ENCODE results near the gene ACTA2. TPM values are rescaled to one million over a fixed set of nuclear protein-coding genes. Genes with fewer than 3 reads are reported as not detected.
A peak's percentile ranks its signal among the peaks of the same experiment; 100 is the strongest.

Gene ACTA2
- total RNA-seq, 6 experiments from 2014 or later, result 112 to 178 (median 164) TPM

GRCh38 chr10:88922041-88922440 is 30.5 kb downstream of the ACTA2 start:
- Mint-ChIP-seq H3K4me1 (ENCODE audit: low read depth) (peaks cover 88% of the 10 kb centered on the region), H3K36me3 (ENCODE audit: low read depth) (peaks cover 56% of the 10 kb centered on the region), H3K27me3 (ENCODE audit: insufficient read depth) (no peaks in the 10 kb centered on the region), H3K9me3 (no peaks in the 10 kb centered on the region), H3K4me3 (no peak overlapping the region), H3K27ac (0 out of 2 replicates have a peak overlapping the region, but pooled peaks have one; percentile 9)
- TF ChIP-seq, protein P1, sequence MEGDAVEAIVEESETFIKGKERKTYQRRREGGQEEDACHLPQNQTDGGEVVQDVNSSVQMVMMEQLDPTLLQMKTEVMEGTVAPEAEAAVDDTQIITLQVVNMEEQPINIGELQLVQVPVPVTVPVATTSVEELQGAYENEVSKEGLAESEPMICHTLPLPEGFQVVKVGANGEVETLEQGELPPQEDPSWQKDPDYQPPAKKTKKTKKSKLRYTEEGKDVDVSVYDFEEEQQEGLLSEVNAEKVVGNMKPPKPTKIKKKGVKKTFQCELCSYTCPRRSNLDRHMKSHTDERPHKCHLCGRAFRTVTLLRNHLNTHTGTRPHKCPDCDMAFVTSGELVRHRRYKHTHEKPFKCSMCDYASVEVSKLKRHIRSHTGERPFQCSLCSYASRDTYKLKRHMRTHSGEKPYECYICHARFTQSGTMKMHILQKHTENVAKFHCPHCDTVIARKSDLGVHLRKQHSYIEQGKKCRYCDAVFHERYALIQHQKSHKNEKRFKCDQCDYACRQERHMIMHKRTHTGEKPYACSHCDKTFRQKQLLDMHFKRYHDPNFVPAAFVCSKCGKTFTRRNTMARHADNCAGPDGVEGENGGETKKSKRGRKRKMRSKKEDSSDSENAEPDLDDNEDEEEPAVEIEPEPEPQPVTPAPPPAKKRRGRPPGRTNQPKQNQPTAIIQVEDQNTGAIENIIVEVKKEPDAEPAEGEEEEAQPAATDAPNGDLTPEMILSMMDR (IDR thresholded peaks at IDR 0.05), result no peak
- no peak for DNase-seq

- no peak for DNase-seq
- Mint-ChIP-seq H3K27ac (peak overlapping the region; percentile 43; the same call in 1 of the 2 replicates), H3K4me3 (no peak overlapping the region), H3K4me1 (ENCODE audit: low read depth) (peaks cover 87% of the 10 kb centered on the region), H3K27me3 (ENCODE audit: insufficient read depth) (no peaks in the 10 kb centered on the region), H3K36me3 (ENCODE audit: low read depth) (peaks cover 60% of the 10 kb centered on the region), H3K9me3 (no peaks in the 10 kb centered on the region)
- TF ChIP-seq, protein P1 (IDR thresholded peaks at IDR 0.05), result no peak
Measured at GRCh38 chr10:88920986-88921593, 31.5 kb downstream of the ACTA2 start.

GRCh38 chr10:88920198-88920597 is 32.4 kb downstream of the ACTA2 start:
- peaks cover 90% of the 10 kb centered on the region for H3K4me1 Mint-ChIP-seq (ENCODE audit: low read depth)
- peak overlapping the region; percentile 3; the same call in 1 of the 2 replicates for H3K27ac Mint-ChIP-seq
- TF ChIP-seq, protein P1 (IDR thresholded peaks at IDR 0.05), result no peak
- H3K4me3 Mint-ChIP-seq, result peak overlapping the region; percentile 7; the same call in 1 of the 2 replicates
- no peaks in the 10 kb centered on the region for H3K9me3 Mint-ChIP-seq
- H3K27me3 Mint-ChIP-seq (ENCODE audit: insufficient read depth), result no peaks in the 10 kb centered on the region
- no peak for DNase-seq
- peaks cover 68% of the 10 kb centered on the region for H3K36me3 Mint-ChIP-seq (ENCODE audit: low read depth)

- no peak for DNase-seq
- Mint-ChIP-seq H3K36me3 (ENCODE audit: low read depth) (peaks cover 62% of the 10 kb centered on the region), H3K4me1 (ENCODE audit: low read depth) (peaks cover 91% of the 10 kb centered on the region), H3K27me3 (ENCODE audit: insufficient read depth) (no peaks in the 10 kb centered on the region), H3K9me3 (no peaks in the 10 kb centered on the region), H3K4me3 (no peak overlapping the region), H3K27ac (peak overlapping the region; percentile 13; the same call in 1 of the 2 replicates)
- TF ChIP-seq, protein P1 (IDR thresholded peaks at IDR 0.05), result no peak
Measured at GRCh38 chr10:88919041-88919440, 33.5 kb downstream of the ACTA2 start.

GRCh38 chr10:88918191-88918905 is 34.2 kb downstream of the ACTA2 start:
- Mint-ChIP-seq H3K27me3 (ENCODE audit: insufficient read depth) (no peaks in the 10 kb centered on the region), H3K4me1 (ENCODE audit: low read depth) (peaks cover 84% of the 10 kb centered on the region), H3K9me3 (no peaks in the 10 kb centered on the region), H3K36me3 (ENCODE audit: low read depth) (peaks cover 55% of the 10 kb centered on the region), H3K27ac (peak overlapping the region; percentile 68), H3K4me3 (no peak overlapping the region; the same call in 1 of the 2 replicates)
- TF ChIP-seq, protein P1 (IDR thresholded peaks at IDR 0.05), result no peak
- no peak for DNase-seq

Data from HFFc6 (cell line).